A673 (cell line): ENCODE measurements around the gene GSDME. TPM values are rescaled to one million over a fixed set of nuclear protein-coding genes. Genes with fewer than 3 reads are reported as not detected.
A peak's percentile ranks its signal among the peaks of the same experiment; 100 is the strongest.

Experiments used
- BruUV-seq: library from RNA; stranded (reverse); fragments of 400-500 nt; replicated peaks from 2 replicates; lab custom pipeline; 2021; lab: Mats Ljungman, UMichigan
- CTCF ChIA-PET: fragments of 300-600 bp; sonication (Branson Sonifier 250); formaldehyde crosslinking; loops from one replicate; lab custom pipeline; 2022; ENCODE audit warnings: antibody characterized with exemption; lab: Charles Lee
- POLR2A ChIA-PET: fragments of 300-600 bp; sonication (Branson Sonifier 250); formaldehyde crosslinking; loops from one replicate; lab custom pipeline; 2022; ENCODE audit warnings: antibody characterized with exemption; ENCODE audit not compliant: low non-redundant PET; lab: Charles Lee
- DNase-seq: peaks from one replicate; pipeline ENCODE4 v3.0.0-alpha.2; 2015; ENCODE audit warnings: low spot score
- H3K27ac ChIP-seq: fragments of 200-600 bp; sonication (generic); 2 replicates; pipeline ENCODE4 v1.5.1; 2016; ENCODE audit warnings: mixed run types, low read depth, mild to moderate bottlenecking, mixed read lengths, antibody characterized with exemption, low read length; ENCODE audit not compliant: poor library complexity, severe bottlenecking
- H3K27me3 ChIP-seq: fragments of 200-600 bp; sonication (generic); replicated peaks from 2 replicates; pipeline ENCODE4 v1.6.1; 2017; ENCODE audit warnings: mixed run types, low read depth, mild to moderate bottlenecking, mixed read lengths, antibody characterized with exemption, low read length; ENCODE audit not compliant: insufficient read depth, poor library complexity
- H3K36me3 ChIP-seq: fragments of 200-600 bp; sonication (generic); 2 replicates; pipeline ENCODE4 v1.6.1; 2016; ENCODE audit warnings: mixed run types, mild to moderate bottlenecking, mixed read lengths, antibody characterized with exemption, low read length; ENCODE audit not compliant: insufficient read depth, poor library complexity, severe bottlenecking
- H3K4me1 ChIP-seq: fragments of 200-600 bp; sonication (generic); 2 replicates; pipeline ENCODE4 v1.6.1; 2017; ENCODE audit warnings: mixed run types, mild to moderate bottlenecking, mixed read lengths, antibody characterized with exemption, low read length; ENCODE audit not compliant: insufficient read depth, poor library complexity, severe bottlenecking
- H3K4me3 ChIP-seq: fragments of 200-600 bp; sonication (generic); 2 replicates; pipeline ENCODE4 v1.5.1; 2016; ENCODE audit warnings: low read depth, mixed run types, mild to moderate bottlenecking, mixed read lengths, low read length; ENCODE audit not compliant: poor library complexity, severe bottlenecking
- H3K9me3 ChIP-seq: fragments of 200-600 bp; sonication (generic); 2 replicates; pipeline ENCODE4 v1.6.1; 2016; ENCODE audit warnings: mixed run types, low read depth, mild to moderate bottlenecking, mixed read lengths, antibody characterized with exemption, low read length; ENCODE audit not compliant: poor library complexity, severe bottlenecking
- EZH2 ChIP-seq: fragments of 200-600 bp; sonication (generic); IDR thresholded peaks from 2 replicates; pipeline ENCODE4 v1.6.1; 2017; ENCODE audit warnings: borderline replicate concordance, low read depth, mild to moderate bottlenecking, mixed read lengths, antibody characterized with exemption, low read length; ENCODE audit not compliant: poor library complexity, severe bottlenecking
- intact Hi-C: fragments of 100-400 bp; cut with micrococcal nuclease; formaldehyde crosslinking; loops from one replicate; pipeline ENCODE4 v1.10.0; 2022; ENCODE audit not compliant: unreplicated experiment
- total RNA-seq: library from RNA; stranded (reverse); gene quantifications from 2 replicates; pipeline ENCODE4 v1.2.3, GENCODE V29; 2021
- TF ChIP-seq, protein P1 (sequence below): fragments of 300-800, 200-600 bp; sonication (generic); conservative IDR thresholded peaks from 2 replicates; pipeline ENCODE4 v1.5.1; 2017; ENCODE audit warnings: low read depth, mild to moderate bottlenecking, antibody characterized with exemption, low read length, moderate library complexity, mixed read lengths

GSDME gene
- total RNA-seq, 1 experiment from 2014 or later: 0.77 TPM

DNA sequence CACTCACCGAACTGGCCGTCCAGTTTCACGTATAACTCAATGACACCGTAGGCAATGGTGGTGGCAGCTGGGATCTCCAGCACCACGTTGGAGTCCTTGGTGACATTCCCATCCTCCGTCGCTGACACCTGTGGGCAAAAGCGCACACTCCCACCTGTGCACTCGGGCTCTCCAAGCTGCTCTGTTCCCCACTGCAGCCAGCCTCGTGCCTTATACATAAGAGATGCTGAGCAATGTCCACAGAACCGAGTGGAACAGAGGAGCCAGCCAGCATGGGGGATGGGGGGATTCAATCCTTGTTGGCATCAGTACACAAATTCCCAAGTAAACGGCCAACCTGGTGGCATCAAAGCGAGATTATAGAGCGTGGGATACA, 40.0 kb downstream of the GSDME start:
- ChIA-PET CTCF (no interaction called here), POLR2A (no interaction called here)
- Histone ChIP-seq H3K36me3 (no peaks in the 10 kb centered on the region), H3K4me3 (no peak overlapping the region), H3K27me3 (no peaks in the 10 kb centered on the region), H3K27ac (no peak overlapping the region), H3K4me1 (no peaks in the 10 kb centered on the region), H3K9me3 (no peaks in the 10 kb centered on the region)
- no peak for DNase-seq
- TF ChIP-seq, protein P1, sequence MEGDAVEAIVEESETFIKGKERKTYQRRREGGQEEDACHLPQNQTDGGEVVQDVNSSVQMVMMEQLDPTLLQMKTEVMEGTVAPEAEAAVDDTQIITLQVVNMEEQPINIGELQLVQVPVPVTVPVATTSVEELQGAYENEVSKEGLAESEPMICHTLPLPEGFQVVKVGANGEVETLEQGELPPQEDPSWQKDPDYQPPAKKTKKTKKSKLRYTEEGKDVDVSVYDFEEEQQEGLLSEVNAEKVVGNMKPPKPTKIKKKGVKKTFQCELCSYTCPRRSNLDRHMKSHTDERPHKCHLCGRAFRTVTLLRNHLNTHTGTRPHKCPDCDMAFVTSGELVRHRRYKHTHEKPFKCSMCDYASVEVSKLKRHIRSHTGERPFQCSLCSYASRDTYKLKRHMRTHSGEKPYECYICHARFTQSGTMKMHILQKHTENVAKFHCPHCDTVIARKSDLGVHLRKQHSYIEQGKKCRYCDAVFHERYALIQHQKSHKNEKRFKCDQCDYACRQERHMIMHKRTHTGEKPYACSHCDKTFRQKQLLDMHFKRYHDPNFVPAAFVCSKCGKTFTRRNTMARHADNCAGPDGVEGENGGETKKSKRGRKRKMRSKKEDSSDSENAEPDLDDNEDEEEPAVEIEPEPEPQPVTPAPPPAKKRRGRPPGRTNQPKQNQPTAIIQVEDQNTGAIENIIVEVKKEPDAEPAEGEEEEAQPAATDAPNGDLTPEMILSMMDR: no peak
- no peak for TF ChIP-seq EZH2
- intact Hi-C loops: loop anchor here (10.0 kb wide), 1 partner anchor 422 kb away; no protein-coding TSS in a partner anchor
- BruUV-seq: no TSS peak

DNA sequence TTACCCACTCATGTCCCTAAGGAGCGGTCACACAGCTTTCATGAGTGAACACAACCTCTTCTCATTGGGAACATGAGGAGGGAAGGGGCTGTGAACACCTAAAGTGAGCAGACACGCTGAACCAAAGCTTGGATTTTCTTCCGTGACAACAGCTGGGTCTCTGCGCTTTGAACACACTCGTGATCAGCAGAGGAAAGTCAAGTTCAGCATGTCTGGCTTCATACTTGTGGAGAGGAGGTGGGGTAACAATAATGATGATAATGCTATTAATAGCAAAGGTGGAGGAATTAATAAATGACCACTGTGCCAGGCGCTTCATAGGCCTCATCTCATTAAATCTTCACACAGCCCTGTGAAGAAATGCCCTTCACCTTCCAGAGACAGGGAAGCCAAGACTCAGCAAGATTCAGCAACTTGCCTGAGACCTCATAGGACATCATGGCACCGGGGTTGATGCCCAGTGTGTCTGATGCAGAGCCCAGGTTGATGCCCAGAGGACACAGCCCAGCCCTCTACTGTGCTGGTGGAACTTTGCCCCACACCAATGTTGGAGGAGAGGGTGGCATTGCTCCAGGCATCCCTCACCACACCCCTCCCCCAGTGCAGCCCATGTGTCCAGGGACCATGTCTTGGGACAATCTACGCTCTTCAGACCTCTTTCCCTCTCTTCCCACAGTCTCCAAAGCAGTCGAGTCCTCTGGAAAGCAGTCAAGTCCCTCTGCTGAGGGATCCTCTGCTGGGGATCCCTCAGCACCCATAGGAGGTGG, 40.6 kb downstream of the GSDME start:
- Histone ChIP-seq H3K4me3 (no peak overlapping the region), H3K36me3 (no peaks in the 10 kb centered on the region), H3K9me3 (no peaks in the 10 kb centered on the region), H3K27ac (no peak overlapping the region), H3K4me1 (no peaks in the 10 kb centered on the region), H3K27me3 (no peaks in the 10 kb centered on the region)
- POLR2A ChIA-PET: no interaction called here
- CTCF ChIA-PET: interaction anchor here (0.8 to 1.1 kb wide), 3 partner anchors 15 to 778 kb away, joined by 3 read pairs; no protein-coding TSS in a partner anchor
- intact Hi-C loops: loop anchor here (10.0 kb wide), 1 partner anchor 422 kb away; no protein-coding TSS in a partner anchor
- no TSS peak for BruUV-seq
- no peak for TF ChIP-seq EZH2
- TF ChIP-seq, protein P1: no peak
- no peak for DNase-seq

DNA sequence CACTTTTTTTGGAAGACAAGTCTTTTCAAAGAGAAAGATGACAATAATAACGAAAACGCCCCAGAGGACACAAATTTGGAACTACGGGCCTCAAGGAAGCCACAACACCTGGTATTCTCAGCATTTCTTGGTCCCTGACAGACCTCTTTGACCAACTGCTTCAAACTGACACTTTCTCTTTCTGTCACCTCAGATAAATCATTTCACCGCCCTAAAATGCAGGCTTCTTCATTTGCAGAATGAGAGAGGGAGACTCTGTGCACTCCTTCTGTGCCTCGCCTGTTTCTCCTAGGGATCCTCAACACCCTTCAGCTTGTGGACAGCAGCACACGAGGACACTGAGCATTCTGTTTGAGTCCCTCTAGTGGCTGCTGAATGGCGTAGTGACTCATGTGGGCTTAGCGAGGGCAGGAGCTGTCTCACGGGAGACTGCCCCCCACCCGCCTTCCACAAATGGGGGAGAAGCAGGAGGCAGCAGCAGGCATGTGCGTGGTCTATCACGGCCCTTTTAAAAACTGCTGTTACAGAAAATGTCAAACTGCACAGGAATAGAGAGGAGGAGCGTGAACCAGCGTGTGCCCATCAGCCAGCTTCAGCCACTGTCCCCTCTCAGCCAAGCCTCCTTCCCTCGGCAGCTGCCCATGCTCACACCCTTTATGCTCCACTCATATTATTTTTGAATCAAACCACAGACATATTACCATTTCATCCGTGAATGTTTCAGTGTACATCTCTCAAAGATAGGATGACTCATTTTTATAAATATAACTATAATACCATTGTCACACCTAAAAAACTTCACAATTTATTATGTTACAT, 41.4 kb downstream of the GSDME start:
- Histone ChIP-seq H3K27ac (no peak overlapping the region), H3K27me3 (no peaks in the 10 kb centered on the region), H3K4me1 (no peaks in the 10 kb centered on the region), H3K36me3 (no peaks in the 10 kb centered on the region), H3K4me3 (no peak overlapping the region), H3K9me3 (no peaks in the 10 kb centered on the region)
- ChIA-PET CTCF (interaction anchor here (0.8 to 1.1 kb wide), 3 partner anchors 16 to 777 kb away, joined by 3 read pairs; no protein-coding TSS in a partner anchor), POLR2A (interaction anchor here (0.6 kb wide), 1 partner anchor 61 kb away, joined by 5 read pairs; no protein-coding TSS in a partner anchor)
- TF ChIP-seq EZH2: no peak
- TF ChIP-seq, protein P1: peak; percentile 73
- BruUV-seq: no TSS peak
- intact Hi-C loops: loop anchor here (10.0 kb wide), 1 partner anchor 421 kb away; no protein-coding TSS in a partner anchor
- peak; percentile 64 for DNase-seq
